Fibroblast of lung (primary cell): ENCODE data around the gene APRT.

Source experiments
- CTCF ChIP-seq, 2 donors: IDR thresholded peaks in 1 of 2; conservative IDR thresholded peaks in 1 of 2; 1 replicate in 1 of 2; 2 replicates in 1 of 2; pipeline ENCODE4 v1.5.1; 2011 to 2012; ENCODE audit warnings: low read length in 2 of 2, control low read depth in 1 of 2, inconsistent platforms in 1 of 2, low read depth in 1 of 2, mild to moderate bottlenecking in 1 of 2
- EZH2 ChIP-seq: IDR thresholded peaks from 2 replicates; pipeline ENCODE4 v1.5.1; 2012; ENCODE audit warnings: low read length, control low read depth, mild to moderate bottlenecking; ENCODE audit errors: missing control alignments

DNA sequence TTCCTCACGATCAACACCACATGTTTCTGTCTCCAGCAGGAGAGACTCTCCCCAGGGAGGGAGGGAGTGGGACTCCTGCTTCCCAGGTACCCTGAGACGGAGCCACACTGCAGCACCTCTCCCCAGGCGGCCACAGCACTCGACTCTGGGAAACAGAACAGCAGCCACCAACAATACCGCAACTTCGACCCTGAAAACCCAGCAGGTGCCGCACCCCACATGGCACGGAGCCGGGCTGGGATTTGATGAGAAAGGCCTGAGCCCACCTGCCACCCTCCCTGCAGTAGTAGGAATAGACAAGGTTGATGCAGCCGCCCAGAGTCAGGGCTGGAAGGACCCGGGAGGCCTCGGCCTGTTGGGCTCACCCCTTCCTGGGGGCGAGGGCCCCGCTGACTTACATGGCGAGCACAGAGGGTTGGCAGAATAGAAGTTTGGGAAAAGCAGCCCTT is 30.6 kb upstream of the APRT start:
- no peak for TF ChIP-seq CTCF (conservative IDR thresholded peaks at IDR 0.05 in 1 of 2, IDR thresholded peaks at IDR 0.05 in 1 of 2; ENCODE audit: low read depth in 1 of 2, low read length in 2 of 2)
- TF ChIP-seq EZH2: no peak
